Gastroesophageal sphincter (tissue), 4 donors: ENCODE data around the gene ABCC1. TPM values are rescaled to one million over a fixed set of nuclear protein-coding genes. Genes with fewer than 3 reads are reported as not detected.

Experiments used
- ATAC-seq: fragments of 150-250 bp; one replicate; pipeline ENCODE4 v1.9.1; 2016; ENCODE audit warnings: mild to moderate bottlenecking, moderate library complexity
- H3K27ac ChIP-seq, 4 donors: fragments of 200-600 bp; sonication (generic) in 3 of 4; 1 replicate in 3 of 4; 2 replicates in 1 of 4; pipeline ENCODE4 v1.5.1; 2016 to 2019
- H3K27me3 ChIP-seq: fragments of 200-600 bp; sonication (generic); one replicate; pipeline ENCODE4 v1.5.1; 2019
- H3K36me3 ChIP-seq, 2 donors: fragments of 200-600 bp; sonication (generic); one replicate each; pipeline ENCODE4 v1.5.1; 2019; ENCODE audit warnings: control low read depth in 1 of 2
- H3K4me1 ChIP-seq, 3 donors: fragments of 200-600 bp; sonication (generic); 1 replicate in 2 of 3; 2 replicates in 1 of 3; pipeline ENCODE4 v1.5.1; 2016 to 2019; ENCODE audit warnings: control low read depth in 2 of 3
- H3K4me3 ChIP-seq, 2 donors: fragments of 200-600 bp; sonication (generic); one replicate each; pipeline ENCODE4 v1.5.1; 2019; ENCODE audit warnings: mild to moderate bottlenecking in 1 of 2, moderate library complexity in 1 of 2
- H3K9me3 ChIP-seq, 3 donors: fragments of 200-600 bp; sonication (generic); one replicate each; pipeline ENCODE4 v1.5.1; 2017 to 2019; ENCODE audit warnings: control low read depth in 2 of 3
- CTCF ChIP-seq, 4 experiments: fragments of 200-600 bp in 2 of 4; fragments of 450-650 bp in 2 of 4; sonication (generic) in 1 of 4; IDR thresholded peaks; one replicate each; pipeline ENCODE4 v1.5.1; 2017 to 2019; ENCODE audit warnings: antibody characterized with exemption in 4 of 4, mild to moderate bottlenecking in 2 of 4, moderate library complexity in 2 of 4
- EP300 ChIP-seq: sonication (generic); formaldehyde crosslinking; IDR thresholded peaks from one replicate; pipeline ENCODE4 v1.6.1; 2017; ENCODE audit warnings: antibody characterized with exemption, mild to moderate bottlenecking
- POLR2A ChIP-seq, 2 donors: fragments of 450-650 bp; IDR thresholded peaks; one replicate each; pipeline ENCODE4 v1.6.1; 2017; ENCODE audit warnings: antibody characterized with exemption in 2 of 2, mild to moderate bottlenecking in 2 of 2, moderate library complexity in 1 of 2
- POLR2AphosphoS5 ChIP-seq: sonication (generic); formaldehyde crosslinking; IDR thresholded peaks from one replicate; pipeline ENCODE4 v1.6.1; 2017; ENCODE audit warnings: antibody characterized with exemption
- WGBS, 2 donors: methylation state at CpG; one replicate each; pipeline ENCODE4 v1.1.5; 2018; ENCODE audit warnings: low coverage in 1 of 2; 5-methylcytosine and 5-hydroxymethylcytosine counted together
- total RNA-seq, 4 donors: library from RNA; depleted of rRNA; stranded (reverse); fragments of >200 nt; gene quantifications; one replicate each; pipeline ENCODE4 v1.1.0, GENCODE V29; 2016

Gene ABCC1
- total RNA-seq, 4 donors from 2014 or later: 50.8 to 122 (median 63.1) TPM

- Histone ChIP-seq H3K4me3 (no peak overlapping the region), H3K27ac (peak overlapping the region in 3 of 4 donors; percentile 40 to 81 (median 53)), H3K9me3 (no peaks in the 10 kb centered on the region), H3K4me1 (peaks cover 0 to 75% (median 14%) of the 10 kb centered on the region in 3 donors), H3K36me3 (no peaks in the 10 kb centered on the region), H3K27me3 (no peaks in the 10 kb centered on the region)
- 70 to 75% methylated on average over 5 to 6 of the region's 6 CpGs for WGBS, 2 donors
- ATAC-seq: no peak
- TF ChIP-seq CTCF (IDR thresholded peaks at IDR 0.05) (no peak), POLR2AphosphoS5 (no peak), EP300 (no peak), POLR2A (IDR thresholded peaks at IDR 0.05) (no peak)
Measured at GRCh38 chr16:16001596-16002255, 52.3 kb downstream of the ABCC1 start.

GRCh38 chr16:16003719-16004313, 54.4 kb downstream of the ABCC1 start:
- peaks cover 0 to 4% of the 10 kb centered on the region in 2 donors for H3K36me3 ChIP-seq
- no peak overlapping the region for H3K4me3 ChIP-seq
- TF ChIP-seq EP300: no peak
- TF ChIP-seq POLR2A (IDR thresholded peaks at IDR 0.05): no peak
- TF ChIP-seq POLR2AphosphoS5: no peak
- TF ChIP-seq CTCF (IDR thresholded peaks at IDR 0.05): no peak
- WGBS, 2 donors: 30 to 43% methylated on average over 1 of the region's 1 CpG
- H3K27ac ChIP-seq: peak overlapping the region; percentile 63 to 83 (median 76)
- H3K9me3 ChIP-seq: no peaks in the 10 kb centered on the region
- H3K27me3 ChIP-seq: no peaks in the 10 kb centered on the region
- ATAC-seq: no peak
- H3K4me1 ChIP-seq: peaks cover 0 to 67% (median 12%) of the 10 kb centered on the region in 3 donors

DNA sequence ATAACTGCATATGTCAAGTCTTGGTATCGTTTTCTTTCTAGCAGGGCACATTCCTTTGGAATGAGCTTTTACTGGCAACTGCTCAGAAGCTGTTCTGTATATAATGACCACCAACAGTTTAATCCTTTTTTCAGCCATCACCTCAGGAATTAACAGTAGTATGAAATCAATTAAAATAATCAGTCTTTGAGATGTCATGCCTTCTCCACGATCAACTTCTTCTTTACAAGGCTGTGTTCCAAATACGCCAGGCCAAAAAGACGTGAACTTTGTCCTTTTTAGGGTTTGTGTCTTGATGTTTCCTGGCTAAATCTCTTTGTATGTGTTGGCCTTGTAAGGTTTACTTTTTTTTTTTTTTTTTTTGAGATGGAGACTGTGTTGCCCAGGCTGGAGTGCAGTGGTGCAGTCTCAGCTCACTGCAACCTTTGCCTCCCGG, 54.9 kb downstream of the ABCC1 start:
- TF ChIP-seq EP300 (no peak), POLR2AphosphoS5 (peak; percentile 71)
- H3K9me3 ChIP-seq: no peaks in the 10 kb centered on the region
- peak; percentile 61 for ATAC-seq
- peaks cover 0 to 10% of the 10 kb centered on the region in 2 donors for H3K36me3 ChIP-seq
- peak overlapping the region; percentile 63 to 83 (median 76) for H3K27ac ChIP-seq
- WGBS, 2 donors: 33 to 49% methylated on average over 4 of the region's 5 CpGs
- no peak overlapping the region for H3K4me3 ChIP-seq
- peaks cover 0 to 67% (median 7%) of the 10 kb centered on the region in 3 donors for H3K4me1 ChIP-seq
- no peaks in the 10 kb centered on the region for H3K27me3 ChIP-seq

GRCh38 chr16:16005721-16006120, 56.3 kb downstream of the ABCC1 start:
- Histone ChIP-seq H3K9me3 (no peaks in the 10 kb centered on the region), H3K36me3 (peaks cover 0 to 23% of the 10 kb centered on the region in 2 donors), H3K4me1 (peaks cover 0 to 74% (median 6%) of the 10 kb centered on the region in 3 donors), H3K4me3 (no peak overlapping the region), H3K27me3 (no peaks in the 10 kb centered on the region), H3K27ac (peak overlapping the region; percentile 2 to 80 (median 72))
- 58 to 71% methylated on average over 6 to 7 of the region's 8 CpGs for WGBS, 2 donors
- TF ChIP-seq EP300 (no peak), CTCF (IDR thresholded peaks at IDR 0.05) (no peak), POLR2AphosphoS5 (no peak), POLR2A (IDR thresholded peaks at IDR 0.05) (no peak)
- ATAC-seq: no peak

DNA sequence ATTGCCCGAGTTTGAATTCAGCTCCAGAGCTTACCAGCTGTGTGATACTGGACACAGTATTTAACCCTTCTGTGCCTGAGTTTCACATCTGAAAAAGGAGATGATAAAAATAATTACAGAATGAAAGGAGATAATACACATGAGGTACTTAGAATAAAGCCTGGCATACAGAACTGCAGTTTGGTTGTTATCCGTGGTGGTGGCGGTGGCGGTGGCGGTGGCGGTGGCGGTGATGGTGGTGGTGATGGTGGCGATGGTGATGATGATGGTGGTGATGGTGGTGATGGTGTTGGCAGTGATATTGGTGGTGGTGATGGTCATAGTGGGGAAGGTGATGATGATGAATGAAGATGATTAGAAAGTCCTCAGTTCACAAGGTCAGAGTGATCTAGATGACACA, 57.2 kb downstream of the ABCC1 start:
- H3K4me3 ChIP-seq: no peak overlapping the region
- no peak for ATAC-seq
- no peaks in the 10 kb centered on the region for H3K9me3 ChIP-seq
- H3K27me3 ChIP-seq: no peaks in the 10 kb centered on the region
- H3K27ac ChIP-seq: peak overlapping the region in 3 of 4 donors; percentile 71 to 80 (median 71)
- H3K4me1 ChIP-seq: peaks cover 0 to 77% (median 6%) of the 10 kb centered on the region in 3 donors
- peaks cover 0 to 33% of the 10 kb centered on the region in 2 donors for H3K36me3 ChIP-seq
- TF ChIP-seq POLR2AphosphoS5 (no peak), CTCF (IDR thresholded peaks at IDR 0.05) (no peak), EP300 (no peak), POLR2A (IDR thresholded peaks at IDR 0.05) (no peak)
- 52 to 69% methylated on average over 3 to 5 of the region's 8 CpGs for WGBS, 2 donors
